SU-DHL-6 (cell line): ENCODE data around the gene FOS.

ENCODE experiments used
- CTCF ChIP-seq: fragments of 200-600 bp; sonication (generic); IDR thresholded peaks from one replicate; pipeline ENCODE4 v1.5.1; 2017; ENCODE audit warnings: antibody characterized with exemption, mild to moderate bottlenecking, low read length, moderate library complexity; ENCODE audit not compliant: insufficient read depth, poor library complexity, severe bottlenecking
- EZH2phosphoT487 ChIP-seq: fragments of 200-600 bp; sonication (generic), shearing (Covaris generic); conservative IDR thresholded peaks from 2 replicates; pipeline ENCODE4 v1.6.1; 2018; ENCODE audit warnings: mild to moderate bottlenecking, antibody characterized with exemption, low read length, moderate library complexity, mixed read lengths

GRCh38 chr14:75274050-75274898 lies 4.4 kb upstream of the FOS start:
- TF ChIP-seq CTCF (no peak), EZH2phosphoT487 (no peak)
